Left lung (tissue), 10 donors: ENCODE data around the gene ANKRD30B. TPM values are rescaled to one million over a fixed set of nuclear protein-coding genes. Genes with fewer than 3 reads are reported as not detected.
"Not testable (repeated sequence)": the region's sequence is repeated elsewhere in the genome, so short reads cannot be mapped to it uniquely, and the experiment has no call there.

Source experiments
- ATAC-seq: fragments of 200-7000 bp; cut with Tn5 transposase; one replicate; pipeline ENCODE4 v1.9.1; 2020; ENCODE audit warnings: moderate library complexity
- DNase-seq, 4 donors: peaks; one replicate each; pipeline ENCODE4 v3.0.0-alpha.2; 2013 to 2020
- H3K27ac ChIP-seq, 2 donors: fragments of 200-600 bp; sonication (generic) in 1 of 2; one replicate each; pipeline versions ENCODE4 v1.5.0 to v1.8.0; 2020 to 2021
- H3K27me3 ChIP-seq, 2 donors: fragments of 200-600 bp; sonication (generic) in 1 of 2; one replicate each; pipeline versions ENCODE4 v1.5.0 to v1.8.0; 2020 to 2021
- H3K36me3 ChIP-seq, 2 donors: fragments of 200-600 bp; sonication (generic) in 1 of 2; one replicate each; pipeline versions ENCODE4 v1.5.0 to v1.8.0; 2020 to 2021
- H3K4me1 ChIP-seq, 2 donors: fragments of 200-600 bp; one replicate each; pipeline ENCODE4 v1.8.0; 2021
- H3K4me3 ChIP-seq, 2 donors: fragments of 200-600 bp; sonication (generic) in 1 of 2; one replicate each; pipeline versions ENCODE4 v1.5.0 to v1.8.0; 2020 to 2021; ENCODE audit warnings: mild to moderate bottlenecking in 1 of 2
- H3K9me3 ChIP-seq, 2 donors: fragments of 200-600 bp; sonication (generic) in 1 of 2; one replicate each; pipeline versions ENCODE4 v1.5.0 to v1.8.0; 2020 to 2021
- CTCF ChIP-seq, 2 donors: fragments of 200-600 bp; sonication (generic) in 1 of 2; IDR thresholded peaks; one replicate each; pipeline versions ENCODE4 v1.5.0 to v1.8.0; 2021; ENCODE audit warnings: antibody characterized with exemption in 2 of 2
- intact Hi-C, 2 donors: fragments of 100-400 bp; cut with DNase I; formaldehyde crosslinking; loops; one replicate each; pipeline versions ENCODE4 v1.11.2 to v1.14.2; 2022
- polyA plus RNA-seq, 6 donors: library from polyadenylated mRNA; unstranded; fragments of 120-200 nt; gene quantifications; one replicate each; pipeline ENCODE4 v1.2.1, GENCODE V29; 2013; ENCODE audit not compliant: insufficient read length in 6 of 6
- total RNA-seq, 2 donors: library from RNA; stranded (reverse); fragmentation: NEBNext Ultra II Directional; extraction: Animal tissue kit (Norgen Biotek cat#: 25700); gene quantifications; one replicate each; pipeline ENCODE4 v1.2.1, GENCODE V29; 2021
- donor health status: DM: no; HTN: yes; CAD: no.
- donor health status: DM: no; HTN: no; CAD: no.

The ANKRD30B gene
- total and polyA plus RNA-seq, 8 donors: 0.06 to 0.23 TPM; not detected in 6

GRCh38 chr18:14781671-14782070 lies 33.7 kb downstream of the ANKRD30B start:
- Histone ChIP-seq H3K4me3 (no peak overlapping the region), H3K9me3 (peaks cover 0 to 5% of the 10 kb centered on the region in 2 donors), H3K36me3 (no peaks in the 10 kb centered on the region), H3K4me1 (no peaks in the 10 kb centered on the region), H3K27me3 (no peaks in the 10 kb centered on the region), H3K27ac (no peak overlapping the region)
- ATAC-seq (no peak), DNase-seq (no peak)
- intact Hi-C loops: no loop called here
- TF ChIP-seq CTCF (IDR thresholded peaks at IDR 0.05): no peak

DNA sequence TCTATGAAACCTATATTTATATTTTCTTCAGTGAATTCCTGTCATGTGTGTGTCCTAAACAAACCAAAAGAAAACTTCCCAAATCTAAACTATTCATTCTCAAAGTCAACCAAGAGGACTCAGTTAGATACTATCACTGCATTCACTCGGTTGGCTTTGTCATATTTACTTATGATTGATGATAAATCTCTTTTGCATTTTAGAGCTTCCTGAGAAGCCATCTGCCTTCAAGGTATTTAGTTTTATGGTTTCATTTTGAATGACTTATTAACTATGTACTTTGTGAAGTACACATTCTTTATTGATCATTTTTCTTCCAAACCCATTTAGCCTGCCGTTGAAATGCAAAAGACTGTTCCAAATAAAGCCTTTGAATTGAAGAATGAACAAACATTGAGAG lies 36.2 kb downstream of the ANKRD30B start:
- intact Hi-C loops: no loop called here
- no peak overlapping the region for H3K27ac ChIP-seq
- peaks cover 0 to 5% of the 10 kb centered on the region in 2 donors for H3K9me3 ChIP-seq
- no peaks in the 10 kb centered on the region for H3K27me3 ChIP-seq
- no peak for DNase-seq
- no peaks in the 10 kb centered on the region for H3K36me3 ChIP-seq
- H3K4me1 ChIP-seq: no peaks in the 10 kb centered on the region
- ATAC-seq: no peak
- H3K4me3 ChIP-seq: no peak overlapping the region
- TF ChIP-seq CTCF (IDR thresholded peaks at IDR 0.05): no peak

GRCh38 chr18:14796876-14797275 lies 48.9 kb downstream of the ANKRD30B start:
- H3K9me3 ChIP-seq: peaks cover 0 to 23% of the 10 kb centered on the region in 2 donors
- ATAC-seq, intact Hi-C loops, H3K4me1 ChIP-seq, H3K36me3 ChIP-seq, H3K27me3 ChIP-seq, H3K27ac ChIP-seq, H3K4me3 ChIP-seq, DNase-seq: not testable (repeated sequence)

GRCh38 chr18:14797969-14798764 lies 50.2 kb downstream of the ANKRD30B start:
- H3K4me3 ChIP-seq, H3K4me1 ChIP-seq, H3K36me3 ChIP-seq, H3K27me3 ChIP-seq, H3K27ac ChIP-seq, intact Hi-C loops, ATAC-seq: not testable (repeated sequence)
- peak in 1 of 4 donors; percentile 9 for DNase-seq
- peaks cover 0 to 23% of the 10 kb centered on the region in 2 donors for H3K9me3 ChIP-seq

DNA sequence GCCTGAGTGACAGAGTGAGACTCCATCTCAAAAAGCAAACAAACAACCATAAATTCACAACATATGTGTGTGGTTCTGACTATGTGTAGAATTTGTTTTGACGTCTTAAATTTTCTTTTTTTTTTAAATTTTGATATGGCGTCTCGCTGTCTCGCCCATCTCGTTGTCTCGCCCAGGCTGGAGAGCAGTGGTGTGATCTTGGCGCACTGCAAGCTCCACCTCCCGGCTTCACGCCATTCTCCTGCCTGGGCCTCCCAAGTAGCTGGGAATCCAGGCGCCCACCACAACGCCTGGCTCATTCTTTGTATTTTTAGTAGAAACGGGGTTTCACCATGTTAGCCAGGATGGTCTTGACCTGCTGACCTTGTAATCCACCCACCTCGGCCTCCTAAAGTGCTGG lies 63.1 kb downstream of the ANKRD30B start:
- ATAC-seq, H3K27ac ChIP-seq, H3K4me3 ChIP-seq, intact Hi-C loops, H3K36me3 ChIP-seq, H3K27me3 ChIP-seq, H3K4me1 ChIP-seq, H3K9me3 ChIP-seq: not testable (repeated sequence)
- DNase-seq: peak in 1 of 4 donors; percentile 58

GRCh38 chr18:14826972-14827632 lies 79.1 kb downstream of the ANKRD30B start:
- H3K27me3 ChIP-seq, intact Hi-C loops, H3K36me3 ChIP-seq, H3K4me1 ChIP-seq, H3K4me3 ChIP-seq, H3K9me3 ChIP-seq, H3K27ac ChIP-seq, DNase-seq, ATAC-seq: not testable (repeated sequence)

- H3K36me3 ChIP-seq, H3K27ac ChIP-seq, intact Hi-C loops, H3K4me3 ChIP-seq, DNase-seq, H3K4me1 ChIP-seq, H3K27me3 ChIP-seq, ATAC-seq, H3K9me3 ChIP-seq: not testable (repeated sequence)
Observed at GRCh38 chr18:14841607-14842006, 93.6 kb downstream of the ANKRD30B start.

GRCh38 chr18:14851533-14851932 lies 103.6 kb downstream of the ANKRD30B start:
- DNase-seq, H3K36me3 ChIP-seq, H3K4me1 ChIP-seq, intact Hi-C loops, H3K4me3 ChIP-seq, H3K27me3 ChIP-seq, H3K9me3 ChIP-seq, H3K27ac ChIP-seq, ATAC-seq: not testable (repeated sequence)

- ATAC-seq, intact Hi-C loops, H3K27ac ChIP-seq: not testable (repeated sequence)
Observed at GRCh38 chr18:14855634-14856033, 107.7 kb downstream of the ANKRD30B start.

DNA sequence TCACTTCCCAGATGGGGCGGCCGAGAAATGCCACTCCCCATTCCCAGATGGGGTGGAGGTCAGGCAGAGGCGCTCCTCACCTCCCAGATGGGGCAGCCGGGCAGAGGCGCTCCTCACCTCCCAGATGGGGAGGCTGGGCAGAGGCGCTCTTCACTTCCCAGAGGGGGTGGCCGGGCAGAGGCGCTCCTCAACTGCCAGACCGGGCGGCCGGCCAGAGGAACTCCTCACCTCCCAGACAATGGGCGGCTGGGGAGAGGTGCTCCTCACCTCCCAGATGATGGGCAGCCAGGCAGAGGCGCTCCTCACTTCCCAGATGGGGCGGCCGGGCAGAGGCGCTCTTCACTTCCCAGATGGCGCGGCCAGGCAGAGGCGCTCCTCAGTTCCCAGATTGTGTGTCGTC lies 108.3 kb downstream of the ANKRD30B start:
- H3K4me1 ChIP-seq, ATAC-seq, intact Hi-C loops, H3K9me3 ChIP-seq, H3K27ac ChIP-seq, H3K4me3 ChIP-seq, H3K27me3 ChIP-seq, H3K36me3 ChIP-seq: not testable (repeated sequence)
- DNase-seq: peak in 1 of 4 donors; percentile 59

More at GRCh38 chr18:14855634-14856033, 107.7 kb downstream of the ANKRD30B start:
- not testable (repeated sequence) for H3K36me3 ChIP-seq, H3K4me3 ChIP-seq, H3K27me3 ChIP-seq, H3K9me3 ChIP-seq, H3K4me1 ChIP-seq
- DNase-seq: peak in 1 of 4 donors; percentile 47

DNA sequence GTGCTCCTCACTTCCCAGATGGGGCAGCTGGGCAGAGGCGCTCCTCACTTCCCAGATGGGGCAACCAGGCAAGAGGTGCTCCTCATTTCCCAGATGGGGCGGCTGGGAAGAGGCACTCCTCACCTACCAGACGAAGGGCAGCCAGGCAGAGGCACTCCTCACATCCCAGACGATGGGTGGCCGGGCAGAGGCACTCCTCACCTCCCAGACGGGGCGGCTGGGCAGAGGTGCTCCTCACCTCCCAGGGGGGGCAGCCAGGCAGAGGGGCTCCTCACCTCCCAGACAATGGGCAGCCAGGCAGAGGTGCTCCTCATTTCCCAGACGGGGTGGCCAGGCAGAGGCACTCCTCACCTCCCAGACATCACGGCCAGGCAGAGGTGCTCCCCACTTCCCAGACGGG lies 110.5 kb downstream of the ANKRD30B start:
- H3K9me3 ChIP-seq, H3K27ac ChIP-seq, H3K36me3 ChIP-seq, H3K4me1 ChIP-seq, intact Hi-C loops, ATAC-seq, H3K4me3 ChIP-seq, H3K27me3 ChIP-seq: not testable (repeated sequence)
- DNase-seq: peak in 1 of 4 donors; percentile 40
